ENCODE data around the gene PRSS22.
"Not testable (repeated sequence)": the region's sequence is repeated elsewhere in the genome, so short reads cannot be mapped to it uniquely, and the experiment has no call there.

PRSS22 gene, protein sequence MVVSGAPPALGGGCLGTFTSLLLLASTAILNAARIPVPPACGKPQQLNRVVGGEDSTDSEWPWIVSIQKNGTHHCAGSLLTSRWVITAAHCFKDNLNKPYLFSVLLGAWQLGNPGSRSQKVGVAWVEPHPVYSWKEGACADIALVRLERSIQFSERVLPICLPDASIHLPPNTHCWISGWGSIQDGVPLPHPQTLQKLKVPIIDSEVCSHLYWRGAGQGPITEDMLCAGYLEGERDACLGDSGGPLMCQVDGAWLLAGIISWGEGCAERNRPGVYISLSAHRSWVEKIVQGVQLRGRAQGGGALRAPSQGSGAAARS

DNA sequence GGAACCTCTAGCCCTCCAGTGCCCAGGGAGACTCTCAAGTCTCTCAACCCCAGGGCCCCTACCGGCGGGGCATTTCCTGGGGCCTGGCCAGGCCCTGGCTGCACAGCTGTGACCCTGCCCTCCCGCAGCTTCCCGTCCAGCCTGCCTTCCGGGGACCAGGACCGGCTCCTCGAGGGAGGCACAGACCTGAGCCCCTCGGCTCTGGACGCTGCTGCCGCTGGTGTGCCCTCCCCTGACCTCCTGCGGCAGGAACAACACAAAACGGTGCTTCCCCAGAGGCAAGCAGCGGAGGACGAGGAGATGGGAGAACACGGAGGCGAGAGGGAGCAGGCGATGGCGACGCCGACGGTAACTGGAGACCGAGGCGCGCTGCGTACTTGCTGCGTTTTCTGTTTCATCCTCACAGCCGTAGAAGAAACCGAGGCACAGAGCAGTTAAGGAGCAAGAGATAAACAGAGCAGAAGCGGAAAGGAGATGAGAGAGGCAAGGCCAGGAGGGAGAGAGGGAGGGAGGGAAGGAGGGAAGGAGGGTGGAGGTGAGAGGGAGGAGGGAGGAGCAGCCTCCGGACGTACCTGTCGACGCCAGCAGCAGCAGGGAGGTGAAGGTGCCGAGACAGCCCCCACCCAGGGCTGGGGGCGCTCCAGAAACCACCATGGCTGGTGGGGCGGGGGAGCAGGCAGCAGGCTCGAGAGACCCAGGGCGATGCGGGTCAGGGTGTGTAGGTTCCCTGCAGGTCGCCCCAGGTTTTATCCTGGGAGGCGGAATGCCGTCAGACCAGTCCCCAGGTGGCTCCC, at the start of gene PRSS22:
Gene PRSS22 (minus strand): TSS at position 720 of the 794 bp plus-strand sequence. CDS start 66 bp downstream, at position 654.
- no peak within 1 kb of the TSS for H3K4me3 ChIP-seq (ENCODE audit: low read depth, low read length)
- no peak for DNase-seq (ENCODE audit: low read depth)

DNA sequence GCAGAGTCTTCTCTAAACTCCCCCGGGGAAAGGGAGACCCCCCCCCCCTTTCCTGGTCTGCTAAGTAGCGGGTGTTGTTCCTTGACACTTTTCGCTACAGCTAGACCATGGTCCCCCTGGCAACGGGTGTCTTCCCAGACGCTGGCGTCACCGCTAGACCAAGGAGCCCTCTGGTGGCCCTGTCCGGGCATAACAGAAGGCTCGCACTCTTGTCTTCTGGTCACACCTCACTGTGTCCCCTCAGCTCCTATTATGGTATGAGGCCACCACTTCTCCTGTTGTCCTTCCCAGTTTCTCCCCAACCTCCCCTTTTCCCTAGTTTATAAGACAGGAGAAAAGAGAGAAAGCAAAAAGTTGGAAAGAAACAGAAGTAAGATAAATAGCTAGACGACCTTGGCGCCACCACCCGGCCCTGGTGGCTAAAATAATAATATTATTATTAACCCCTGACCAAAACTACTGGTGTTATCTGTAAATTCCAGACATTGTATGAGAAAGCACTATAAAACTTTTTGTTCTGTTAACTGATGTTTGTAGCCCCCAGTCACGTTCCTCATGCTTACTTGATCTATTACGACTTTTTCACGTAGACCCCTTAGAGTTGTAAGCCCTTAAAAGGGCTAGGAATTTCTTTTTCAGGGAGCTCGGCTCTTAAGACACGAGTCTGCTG, 49.2 kb upstream of the PRSS22 start:
- not testable (repeated sequence) for H3K4me3 ChIP-seq (ENCODE audit: low read depth, low read length); DNase-seq (ENCODE audit: low read depth)

DNA sequence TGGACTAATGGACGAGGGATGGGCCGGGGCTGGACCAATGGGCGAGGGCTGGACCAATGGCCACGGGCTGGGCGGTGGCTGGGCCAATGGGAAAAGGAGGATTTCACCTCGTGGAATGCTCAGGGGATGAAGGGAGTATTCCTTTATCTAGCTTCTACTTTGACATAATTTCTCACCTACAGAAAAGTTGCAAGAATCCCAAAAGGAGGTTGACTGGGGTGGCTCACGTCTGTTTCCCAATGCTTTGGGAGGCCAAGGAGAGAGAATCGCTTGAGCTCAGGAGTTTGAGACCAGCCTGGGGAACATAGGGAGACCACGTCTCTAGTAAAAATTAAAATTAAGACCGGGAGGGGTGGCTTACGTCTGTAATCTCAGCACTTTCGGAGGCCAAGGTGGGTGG, 48.0 kb upstream of the PRSS22 start:
- no peak overlapping the region for H3K4me3 ChIP-seq (ENCODE audit: low read depth, low read length)
- no peak for DNase-seq (ENCODE audit: low read depth)

DNA sequence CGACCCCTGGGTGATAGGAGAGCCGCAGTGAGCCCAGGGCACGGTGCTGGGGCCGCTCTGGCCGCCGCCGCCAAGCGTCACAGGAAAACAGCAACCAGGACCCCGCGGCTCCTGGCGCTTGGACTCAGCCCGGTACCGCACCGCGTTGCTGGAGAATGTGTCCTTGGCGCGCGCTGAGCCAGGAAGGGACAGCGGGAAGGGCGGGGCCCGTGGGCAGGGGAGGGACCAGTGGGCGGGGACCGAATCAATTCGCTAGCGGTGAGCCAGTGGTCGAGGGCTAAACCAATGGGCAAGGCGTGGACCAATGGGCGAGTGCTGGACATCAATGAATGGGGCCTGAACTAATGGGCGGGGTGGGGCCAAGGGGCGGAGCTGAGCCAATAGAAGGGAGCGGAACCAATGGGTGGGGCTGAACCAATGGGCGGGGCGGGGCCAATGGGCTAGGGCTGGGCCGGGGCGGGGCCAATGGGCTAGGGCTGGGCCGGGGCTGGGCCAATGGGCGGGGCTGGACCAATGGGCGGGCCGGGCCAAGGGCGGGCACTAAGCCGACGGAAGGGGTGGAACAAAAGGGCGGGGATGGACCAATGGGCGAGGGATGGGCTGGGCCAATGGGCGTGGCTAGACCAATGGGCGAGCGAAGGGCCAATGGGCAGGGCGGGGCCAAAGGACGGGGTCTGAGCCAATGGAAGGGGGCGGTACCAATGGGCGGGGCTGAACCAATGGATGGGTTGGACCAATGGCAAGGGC, 47.4 kb upstream of the PRSS22 start:
- peak overlapping the region; percentile 84 for H3K4me3 ChIP-seq (ENCODE audit: low read depth, low read length)
- DNase-seq (ENCODE audit: low read depth): peak; percentile 99

DNA sequence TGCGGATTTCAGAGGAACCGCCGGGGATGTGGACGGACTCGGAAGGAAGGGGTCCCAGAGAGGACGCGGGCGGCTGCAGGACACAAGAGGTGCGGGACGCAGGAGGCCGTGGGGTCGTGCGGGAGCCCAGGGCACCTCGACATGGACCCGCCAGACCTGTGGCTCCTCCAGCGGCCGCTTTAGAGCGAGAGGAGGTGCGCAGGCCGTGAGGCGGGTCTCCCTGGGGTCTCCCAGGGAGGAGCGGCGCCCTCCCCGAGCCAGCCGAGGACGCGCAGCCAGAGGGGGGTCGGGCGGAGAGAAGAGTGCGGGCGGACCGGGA, 46.9 kb upstream of the PRSS22 start:
- peak overlapping the region; percentile 84 for H3K4me3 ChIP-seq (ENCODE audit: low read depth, low read length)
- no peak for DNase-seq (ENCODE audit: low read depth)

DNA sequence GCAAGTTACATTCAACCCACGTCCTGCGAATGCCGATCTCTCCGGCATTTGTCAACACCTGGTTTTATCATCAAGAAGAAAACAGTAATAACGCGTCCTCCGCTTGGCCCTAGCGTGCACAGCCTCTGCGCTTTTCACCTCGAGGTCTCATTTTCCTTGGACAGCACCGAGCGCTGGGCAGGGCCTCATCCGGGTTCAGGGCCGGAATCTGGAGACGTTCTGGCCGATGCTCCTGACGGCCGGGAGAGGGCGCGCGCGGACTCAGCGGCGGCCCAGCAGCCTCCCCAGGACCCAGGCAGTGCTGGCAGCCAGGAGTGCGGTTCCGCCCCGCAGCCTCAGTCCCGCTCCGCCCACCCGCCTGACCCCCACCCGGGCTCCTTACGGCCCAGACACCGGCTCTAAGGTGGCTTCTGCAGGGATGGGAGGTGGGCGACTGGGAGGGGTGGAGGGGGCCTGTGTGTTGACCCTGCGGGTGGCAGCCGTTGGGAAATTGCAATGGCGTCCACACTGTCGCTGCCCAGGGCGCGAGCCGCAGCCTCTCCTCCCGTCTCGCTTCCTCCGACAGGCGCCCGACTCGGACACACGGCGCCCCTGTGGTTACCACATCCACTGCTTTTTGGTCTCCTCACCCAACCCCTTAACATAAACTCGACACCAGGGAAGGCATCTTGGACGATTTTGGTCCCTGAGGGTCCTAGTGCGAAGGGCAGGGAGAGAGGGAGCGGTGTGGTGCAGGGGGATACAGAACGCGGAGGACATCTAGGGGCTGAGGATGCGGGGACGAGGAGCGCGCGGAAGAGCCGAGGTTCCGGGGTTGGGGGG, 46.3 kb upstream of the PRSS22 start:
- H3K4me3 ChIP-seq (ENCODE audit: low read depth, low read length): peak overlapping the region; percentile 84
- no peak for DNase-seq (ENCODE audit: low read depth)

DNA sequence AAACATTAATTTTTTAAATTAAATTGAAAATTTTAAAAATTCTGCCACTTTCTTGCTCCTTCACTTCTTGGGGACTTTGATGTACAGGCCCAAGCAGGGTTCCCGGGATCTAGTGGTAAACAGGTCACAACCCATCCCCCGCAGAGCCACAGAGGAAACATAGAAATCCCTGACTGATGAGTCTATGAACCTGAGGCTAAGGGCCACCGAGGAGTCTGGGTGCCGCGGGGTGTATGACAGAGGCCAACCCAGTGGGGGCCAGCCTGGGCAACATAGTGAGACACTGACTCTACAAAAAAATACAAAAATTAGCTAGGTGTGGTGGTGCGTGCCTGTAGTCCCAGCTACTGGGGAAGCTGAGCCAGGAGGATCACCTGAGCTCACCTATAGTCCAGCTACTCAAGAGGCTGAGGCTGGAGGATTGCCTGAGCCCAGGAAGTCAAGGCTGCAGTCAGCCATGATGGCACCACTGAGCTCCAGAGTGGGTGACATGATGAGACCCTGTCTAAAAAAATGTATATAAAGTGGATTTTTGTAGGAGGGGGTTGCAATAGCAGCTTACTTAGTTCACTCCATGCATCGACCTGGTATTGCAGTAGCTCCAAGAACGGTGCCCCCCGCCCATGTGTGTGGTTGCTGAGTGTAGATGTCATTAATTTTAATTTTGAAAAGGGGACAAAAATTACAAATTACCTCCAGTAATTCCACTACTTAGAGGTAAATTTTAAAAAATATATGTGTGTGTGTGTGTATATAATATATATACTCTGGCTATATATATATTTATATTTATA, 44.6 kb upstream of the PRSS22 start:
- H3K4me3 ChIP-seq (ENCODE audit: low read depth, low read length): no peak overlapping the region
- no peak for DNase-seq (ENCODE audit: low read depth)

DNA sequence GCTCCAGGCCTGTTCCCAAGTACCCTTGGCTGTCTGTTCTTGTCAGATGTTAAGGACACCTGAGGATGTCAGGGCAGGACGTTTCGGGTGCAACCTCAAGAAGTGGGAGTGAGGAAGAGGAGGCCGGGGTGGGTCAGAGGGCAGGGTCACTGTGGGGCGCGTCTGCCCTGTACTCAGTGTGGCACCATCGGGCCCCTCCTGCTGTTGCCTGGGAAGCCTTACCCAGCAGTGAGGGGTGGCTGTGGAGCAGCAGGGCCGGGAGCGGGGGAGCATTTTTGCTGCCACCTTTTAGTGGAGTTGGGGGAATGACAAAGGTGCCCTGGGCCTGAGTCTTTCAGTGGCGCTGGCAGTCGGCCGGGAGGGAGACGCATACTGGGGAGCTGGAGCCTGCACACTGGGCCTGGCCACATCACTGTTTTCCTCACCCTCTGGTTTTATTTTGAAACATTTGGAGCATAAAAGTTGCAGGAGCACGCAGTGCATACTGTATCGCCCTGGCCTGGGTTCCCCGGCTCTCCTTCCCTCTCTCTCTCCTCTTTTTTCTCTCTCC, 42.6 kb upstream of the PRSS22 start:
- no peak for DNase-seq (ENCODE audit: low read depth)
- H3K4me3 ChIP-seq (ENCODE audit: low read depth, low read length): no peak overlapping the region

DNA sequence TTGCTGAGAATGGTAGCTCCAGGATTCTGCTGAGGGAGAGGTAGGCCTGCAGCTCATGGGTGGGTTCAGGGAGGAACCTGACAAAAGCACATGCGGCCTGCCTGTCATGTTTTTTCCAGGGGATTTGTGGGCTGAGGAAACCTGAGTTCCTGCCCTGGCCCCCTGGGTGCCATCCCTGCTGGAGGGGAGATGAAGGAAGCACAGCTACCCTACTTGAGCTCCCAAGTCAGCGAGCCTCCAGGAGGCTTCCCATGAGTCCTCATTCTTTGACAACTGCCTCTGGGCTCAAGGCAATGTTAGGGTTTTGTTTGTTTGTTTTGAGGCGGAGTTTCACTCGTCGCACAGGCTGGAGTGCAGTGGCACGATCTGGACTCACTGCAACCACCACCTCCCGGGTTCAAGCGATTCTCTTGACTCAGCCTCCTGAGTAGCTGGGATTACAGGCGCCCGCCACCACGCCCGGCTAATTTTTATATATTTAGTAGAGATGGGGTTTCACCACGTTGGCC, 41.6 kb upstream of the PRSS22 start:
- no peak overlapping the region for H3K4me3 ChIP-seq (ENCODE audit: low read depth, low read length)
- no peak for DNase-seq (ENCODE audit: low read depth)

DNA sequence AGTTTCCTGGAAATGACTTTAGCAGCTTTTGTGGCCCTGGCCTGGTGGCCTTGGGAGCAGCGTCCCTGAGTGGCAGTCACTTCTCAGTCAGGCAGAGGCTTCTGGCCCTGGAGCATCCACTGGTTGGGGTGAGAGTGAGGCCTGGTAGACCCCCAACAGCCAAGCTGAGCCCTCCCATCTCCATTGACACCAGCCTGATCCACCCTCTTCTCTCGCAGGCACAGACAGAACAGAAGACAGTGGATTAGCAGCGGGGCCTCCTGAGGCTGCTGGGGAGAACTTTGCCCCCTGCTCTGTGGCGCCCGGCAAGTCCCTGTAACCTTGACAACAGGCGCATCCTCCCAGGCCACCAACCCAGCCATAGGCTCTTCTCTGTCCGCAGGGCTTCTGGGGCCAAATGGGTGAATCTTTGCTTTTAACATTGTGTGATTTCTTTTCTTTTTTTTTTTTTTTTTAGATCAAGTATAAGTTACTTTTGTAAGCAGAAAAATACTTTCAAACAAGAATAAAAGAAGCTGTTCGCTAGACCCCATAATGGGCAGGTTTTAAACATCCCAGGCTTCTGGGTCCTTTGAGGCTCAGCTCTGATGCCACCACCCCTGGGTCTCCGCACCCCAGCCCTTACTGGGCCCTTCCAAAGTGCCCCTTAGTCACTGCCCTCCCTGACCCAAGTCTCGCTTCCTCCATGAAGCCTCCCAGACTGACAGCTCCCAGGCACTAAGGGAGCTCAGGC, 41.0 kb upstream of the PRSS22 start:
- no peak for DNase-seq (ENCODE audit: low read depth)
- H3K4me3 ChIP-seq (ENCODE audit: low read depth, low read length): no peak overlapping the region

DNA sequence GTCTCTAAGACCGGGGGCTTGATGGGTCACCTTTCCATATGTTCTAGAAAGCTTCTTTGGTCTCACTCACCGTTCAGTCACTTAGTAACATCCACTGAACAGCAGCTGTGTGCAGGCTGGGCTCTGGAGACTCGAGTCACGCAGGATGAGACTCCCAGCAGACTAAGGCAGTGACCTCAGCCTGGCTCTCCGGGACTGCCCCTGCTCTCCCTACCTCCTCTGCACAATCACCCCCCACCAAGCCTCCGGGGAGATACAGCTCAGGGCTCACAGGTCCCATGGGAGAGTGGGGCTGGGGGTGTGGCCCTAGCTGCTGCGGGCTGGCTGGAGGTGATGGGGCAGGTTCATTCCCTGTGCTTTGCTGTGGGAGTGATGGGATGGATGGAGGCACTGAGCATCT, 39.1 kb upstream of the PRSS22 start:
- no peak overlapping the region for H3K4me3 ChIP-seq (ENCODE audit: low read depth, low read length)
- DNase-seq (ENCODE audit: low read depth): no peak

DNA sequence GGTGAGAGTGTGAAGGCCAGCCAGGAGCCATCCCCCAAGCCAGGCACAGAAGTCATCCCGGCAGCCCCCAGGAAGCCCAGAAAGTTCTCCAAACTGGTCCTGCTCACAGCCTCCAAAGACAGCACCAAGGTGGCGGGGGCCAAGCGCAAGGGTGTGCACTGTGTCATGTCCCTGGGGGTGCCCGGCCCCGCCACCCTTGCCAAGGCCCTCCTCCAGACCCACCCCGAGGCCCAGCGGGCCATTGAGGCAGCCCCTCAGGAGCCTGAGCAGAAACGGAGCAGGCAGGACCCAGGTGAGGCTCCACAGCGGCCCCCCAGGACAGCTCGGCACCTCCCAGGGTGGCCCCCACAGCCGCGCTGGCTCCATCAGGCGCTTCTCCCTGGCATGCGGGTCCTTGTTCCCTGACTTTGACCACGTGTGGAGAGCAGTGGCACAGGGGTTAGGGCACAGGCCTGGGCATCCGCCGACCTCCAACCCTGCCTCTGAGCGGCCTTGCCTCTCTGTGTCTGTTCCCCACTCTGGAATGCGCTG, 38.6 kb upstream of the PRSS22 start:
- H3K4me3 ChIP-seq (ENCODE audit: low read depth, low read length): no peak overlapping the region
- DNase-seq (ENCODE audit: low read depth): no peak

DNA sequence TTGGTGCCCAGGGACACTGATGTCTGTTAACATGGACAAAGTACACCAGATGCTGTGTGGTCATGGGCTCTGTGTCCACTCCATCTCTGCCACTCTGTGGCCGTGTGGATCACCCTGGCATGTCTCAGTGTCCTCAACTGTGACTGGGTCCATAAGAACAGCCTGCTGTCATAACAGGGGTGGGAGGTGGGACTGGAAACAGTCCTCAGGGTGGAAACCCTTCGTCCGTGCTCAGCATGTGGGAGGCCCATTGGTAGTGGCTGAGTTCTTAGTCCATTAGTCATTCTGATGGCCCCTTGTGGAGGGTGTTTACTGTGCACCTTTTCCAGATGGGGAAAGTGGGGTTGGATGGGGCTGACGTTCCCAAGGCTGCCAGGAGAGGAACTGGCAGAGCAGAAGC, 37.8 kb upstream of the PRSS22 start:
- no peak for DNase-seq (ENCODE audit: low read depth)
- H3K4me3 ChIP-seq (ENCODE audit: low read depth, low read length): no peak overlapping the region

DNA sequence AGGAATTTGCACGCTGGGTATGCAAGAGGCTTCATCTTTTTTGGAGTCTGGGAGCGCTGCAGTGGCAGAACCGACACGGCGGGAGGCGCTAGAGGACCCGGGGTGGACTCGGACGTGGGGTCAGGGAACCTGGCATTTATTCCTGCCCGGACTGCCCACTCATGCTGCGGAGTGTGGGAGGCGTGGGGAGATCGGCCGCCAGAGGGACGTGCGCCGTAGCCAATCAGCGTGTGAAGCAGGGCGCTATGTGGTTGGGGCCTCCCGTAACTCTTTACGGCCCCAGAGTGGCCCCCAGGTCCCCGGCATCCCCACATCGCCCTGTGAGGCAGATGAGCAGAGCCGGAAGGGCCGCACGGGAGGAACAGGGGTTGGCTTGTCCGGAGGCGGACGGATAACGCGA, 36.3 kb upstream of the PRSS22 start:
- no peak overlapping the region for H3K4me3 ChIP-seq (ENCODE audit: low read depth, low read length)

DNA sequence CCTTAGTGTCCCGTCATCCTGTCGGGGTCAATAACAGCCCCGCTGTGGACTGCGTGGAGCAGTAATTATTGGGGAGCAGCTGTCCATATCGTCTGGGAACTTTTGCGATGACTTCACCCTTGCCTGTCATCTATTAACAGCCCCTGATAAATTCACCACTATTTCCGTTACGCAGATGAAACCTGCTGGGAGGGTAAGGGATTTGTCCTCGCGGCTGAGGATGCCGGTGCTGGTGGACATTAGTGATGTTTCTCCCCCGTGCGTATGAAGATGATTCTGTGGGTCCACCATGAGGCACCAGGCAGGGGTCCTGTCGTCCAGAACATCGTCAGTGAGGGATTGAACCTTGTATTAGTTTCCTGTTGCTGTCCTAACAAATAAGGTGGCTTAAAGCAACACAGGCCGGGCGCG, 26.1 kb upstream of the PRSS22 start:
- no peak for DNase-seq (ENCODE audit: low read depth)
- peak overlapping the region; percentile 90 for H3K4me3 ChIP-seq (ENCODE audit: low read depth, low read length)

More for the DNA sequence above, 36.3 kb upstream of the PRSS22 start:
- no peak for DNase-seq (ENCODE audit: low read depth)

DNA sequence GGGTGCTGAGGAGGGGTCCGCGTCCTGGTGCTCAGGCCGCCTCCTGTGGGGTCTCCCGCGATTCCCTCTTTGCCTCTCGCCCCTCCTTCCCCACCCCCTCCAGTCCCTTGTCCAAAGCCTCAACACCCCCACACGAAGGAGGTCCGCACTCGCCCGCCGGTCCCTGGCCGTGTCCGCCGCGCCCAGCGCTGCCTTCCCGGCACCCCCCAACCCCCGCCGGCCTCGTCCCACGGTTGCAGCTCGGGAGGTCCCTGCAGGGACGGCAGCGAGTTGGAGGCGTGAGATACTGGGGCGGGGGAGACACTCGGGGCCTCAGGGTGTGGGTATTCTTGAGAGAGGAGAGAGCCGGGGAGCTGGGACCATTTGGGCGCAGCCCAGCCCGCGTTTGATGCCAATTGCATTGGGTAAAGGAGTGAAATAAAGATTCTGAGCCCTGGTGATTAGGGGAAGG, 25.5 kb upstream of the PRSS22 start:
- no peak for DNase-seq (ENCODE audit: low read depth)
- H3K4me3 ChIP-seq (ENCODE audit: low read depth, low read length): peak overlapping the region; percentile 90

All from skeletal muscle cell (primary cell).